Measurements from ENCODE around the gene MED13L.

DNA sequence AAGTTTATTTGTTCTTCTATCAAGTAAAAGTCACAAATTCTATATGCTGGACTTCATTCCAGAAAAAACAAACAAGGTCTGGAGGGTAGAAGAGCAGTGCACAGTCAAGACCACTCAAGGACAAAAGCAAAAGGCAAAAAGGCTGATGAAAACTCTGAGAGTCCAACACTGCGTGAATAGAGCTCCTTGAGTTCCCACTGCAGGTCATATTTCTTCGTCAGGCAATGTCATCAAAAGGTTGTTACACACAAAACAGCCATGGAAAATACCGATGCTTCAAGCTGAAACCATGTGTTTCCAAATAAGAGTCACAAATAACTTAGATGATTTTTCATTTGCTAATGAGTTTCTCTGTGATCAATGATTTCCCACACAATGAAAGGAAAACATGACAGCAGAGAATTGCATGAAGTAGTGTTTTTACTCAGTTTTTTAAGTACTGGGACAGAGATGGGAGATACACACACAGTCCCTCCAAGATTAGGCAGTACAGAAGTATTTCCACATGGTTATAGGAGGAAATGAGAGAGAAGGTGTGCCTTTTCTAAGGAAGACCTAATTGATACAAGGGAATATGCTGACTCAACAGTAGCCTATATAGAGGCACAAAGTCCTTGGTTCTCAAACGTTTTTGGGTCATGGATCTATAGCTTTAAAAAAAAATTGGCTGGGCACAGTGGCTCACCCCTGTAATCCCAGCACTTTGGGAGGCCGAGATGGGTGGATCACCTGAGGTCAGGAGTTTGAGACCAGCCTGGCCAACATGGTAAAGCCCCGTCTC is 177.7 kb downstream of the MED13L start:
- TF ChIP-seq, protein P1, sequence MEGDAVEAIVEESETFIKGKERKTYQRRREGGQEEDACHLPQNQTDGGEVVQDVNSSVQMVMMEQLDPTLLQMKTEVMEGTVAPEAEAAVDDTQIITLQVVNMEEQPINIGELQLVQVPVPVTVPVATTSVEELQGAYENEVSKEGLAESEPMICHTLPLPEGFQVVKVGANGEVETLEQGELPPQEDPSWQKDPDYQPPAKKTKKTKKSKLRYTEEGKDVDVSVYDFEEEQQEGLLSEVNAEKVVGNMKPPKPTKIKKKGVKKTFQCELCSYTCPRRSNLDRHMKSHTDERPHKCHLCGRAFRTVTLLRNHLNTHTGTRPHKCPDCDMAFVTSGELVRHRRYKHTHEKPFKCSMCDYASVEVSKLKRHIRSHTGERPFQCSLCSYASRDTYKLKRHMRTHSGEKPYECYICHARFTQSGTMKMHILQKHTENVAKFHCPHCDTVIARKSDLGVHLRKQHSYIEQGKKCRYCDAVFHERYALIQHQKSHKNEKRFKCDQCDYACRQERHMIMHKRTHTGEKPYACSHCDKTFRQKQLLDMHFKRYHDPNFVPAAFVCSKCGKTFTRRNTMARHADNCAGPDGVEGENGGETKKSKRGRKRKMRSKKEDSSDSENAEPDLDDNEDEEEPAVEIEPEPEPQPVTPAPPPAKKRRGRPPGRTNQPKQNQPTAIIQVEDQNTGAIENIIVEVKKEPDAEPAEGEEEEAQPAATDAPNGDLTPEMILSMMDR (IDR thresholded peaks at IDR 0.05) = no peak
- TF ChIP-seq POLR2A (IDR thresholded peaks at IDR 0.05) = no peak
